ENCODE results near the gene BTBD19.
"Not testable (repeated sequence)": the region's sequence is repeated elsewhere in the genome, so short reads cannot be mapped to it uniquely, and the experiment has no call there.

BTBD19 gene

GRCh38 chr1:44788120-44788860 is 20.0 kb upstream of the BTBD19 start, which contains the start of gene BEST4:
TSS of gene BEST4 (minus strand) at chr1:44788170. CDS start at chr1:44787705, 465 bp downstream.
- no peak for DNase-seq

- DNase-seq, result no peak
These were observed 17.1 kb upstream of the BTBD19 start for GRCh38 chr1:44790968-44791801.

GRCh38 chr1:44792736-44793502 is 15.4 kb upstream of the BTBD19 start:
- DNase-seq, result no peak

GRCh38 chr1:44797886-44798285 is 10.4 kb upstream of the BTBD19 start:
- DNase-seq, result not testable (repeated sequence)

- DNase-seq, result no peak
These were observed 9.6 kb upstream of the BTBD19 start for GRCh38 chr1:44798481-44799365.

GRCh38 chr1:44799770-44800584 is 8.3 kb upstream of the BTBD19 start, which contains the start of gene PLK3:
TSS of gene PLK3 (plus strand) at chr1:44800377. CDS start at chr1:44800464, 87 bp downstream.
- peak; percentile 93 for DNase-seq

- peak; percentile 14 for DNase-seq
These were observed 6.6 kb upstream of the BTBD19 start for GRCh38 chr1:44801491-44802305.

GRCh38 chr1:44802306-44803061 is 5.8 kb upstream of the BTBD19 start:
- DNase-seq, result no peak

- DNase-seq, result no peak
These were observed 5.3 kb upstream of the BTBD19 start for GRCh38 chr1:44803062-44803311.

- DNase-seq, result peak; percentile 4
These were observed 4.8 kb upstream of the BTBD19 start for GRCh38 chr1:44803312-44804095.

GRCh38 chr1:44805311-44806024 is 2.9 kb upstream of the BTBD19 start:
- no peak for DNase-seq

- DNase-seq, result no peak
These were observed 2.2 kb upstream of the BTBD19 start for GRCh38 chr1:44806025-44806703.

- DNase-seq, result no peak
These were observed 1.5 kb upstream of the BTBD19 start, which contains the start of gene DYNLT4 for GRCh38 chr1:44806704-44807363. TSS of gene DYNLT4 (minus strand) at chr1:44807351. CDS start at chr1:44806668, 683 bp downstream.

- DNase-seq, result peak; percentile 99
These were observed 810 bp upstream of the BTBD19 start for GRCh38 chr1:44807364-44808062.

- peak; percentile 29 for DNase-seq
These were observed 905 bp downstream of the BTBD19 start for GRCh38 chr1:44808938-44809917.

Measured in kidney glomerular epithelial cell (primary cell).